H1 (cell line): ENCODE data around the gene UBE2I. TPM values are rescaled to one million over a fixed set of nuclear protein-coding genes. Genes with fewer than 3 reads are reported as not detected.

Experiments
- CTCF ChIA-PET: fragments of 300-600 bp; sonication (Branson Sonifier 250); formaldehyde crosslinking; loops from one replicate; lab custom pipeline; 2021; ENCODE audit not compliant: partially characterized antibody; lab: Charles Lee
- POLR2A ChIA-PET: fragments of 300-600 bp; sonication (Branson Sonifier 250); formaldehyde crosslinking; loops from one replicate; lab custom pipeline; 2021; ENCODE audit warnings: inconsistent platforms; ENCODE audit not compliant: partially characterized antibody; lab: Charles Lee
- DNase-seq, 2 experiments: peaks; one replicate each; pipeline versions ENCODE4 v3.0.0 to v3.0.0-alpha.2; 2010 to 2022; ENCODE audit warnings: low spot score in 2 of 2, low read depth in 1 of 2, mixed read lengths in 1 of 2
- FAIRE-seq: peaks from 2 replicates; lab custom pipeline; 2011; peaks lifted over from hg19 to GRCh38; lab: Jason Lieb, UNC
- H2AFZ ChIP-seq: 2 replicates; pipeline ENCODE4 v1.8.1; 2012; ENCODE audit warnings: low read length, inconsistent platforms
- H2AK5ac ChIP-seq: 2 replicates; pipeline ENCODE4 v1.6.1; 2013; ENCODE audit warnings: low read depth, low read length
- H2BK120ac ChIP-seq: replicated peaks from 2 replicates; pipeline ENCODE3; 2013; ENCODE audit warnings: low read depth, low read length, inconsistent platforms
- H2BK12ac ChIP-seq: 2 replicates; pipeline ENCODE4 v1.6.1; 2013; ENCODE audit warnings: low read depth, low read length
- H2BK15ac ChIP-seq: 2 replicates; pipeline ENCODE4 v1.6.1; 2013; ENCODE audit warnings: low read length
- H2BK20ac ChIP-seq: 2 replicates; pipeline ENCODE4 v1.6.1; 2013; ENCODE audit warnings: low read length
- H2BK5ac ChIP-seq: 2 replicates; pipeline ENCODE4 v1.6.1; 2013; ENCODE audit warnings: low read depth, low read length
- H3K14ac ChIP-seq: 2 replicates; pipeline ENCODE4 v1.6.1; 2013; ENCODE audit warnings: inconsistent platforms; ENCODE audit not compliant: insufficient read length
- H3K18ac ChIP-seq: 2 replicates; pipeline ENCODE4 v1.6.1; 2013; ENCODE audit warnings: low read length; ENCODE audit errors: extremely low read depth
- H3K23ac ChIP-seq: 2 replicates; pipeline ENCODE4 v1.6.1; 2013; ENCODE audit warnings: inconsistent platforms; ENCODE audit not compliant: insufficient read length
- H3K23me2 ChIP-seq: 2 replicates; pipeline ENCODE4 v1.6.1; 2013; ENCODE audit warnings: low read depth, low read length
- H3K27ac ChIP-seq: 2 replicates; pipeline ENCODE4 v1.6.1; 2011; ENCODE audit warnings: low read depth, low read length, inconsistent platforms
- H3K27me3 ChIP-seq, 4 experiments: replicated peaks in 1 of 4; 1 replicate in 1 of 4; 2 replicates in 3 of 4; pipeline versions ENCODE4 v1.6.1 to v1.8.1; 2011 to 2013; ENCODE audit warnings: low read length in 3 of 4, mild to moderate bottlenecking in 3 of 4, inconsistent platforms in 2 of 4, mixed read lengths in 2 of 4, moderate library complexity in 1 of 4; ENCODE audit not compliant: control insufficient read depth in 3 of 4, insufficient read depth in 3 of 4; ENCODE audit errors: extremely low read depth in 1 of 4
- H3K36me3 ChIP-seq, 4 experiments: 2 replicates each; pipeline versions ENCODE4 v1.6.1 to v1.8.1; 2011 to 2013; ENCODE audit warnings: mild to moderate bottlenecking in 4 of 4, low read length in 3 of 4, moderate library complexity in 2 of 4, control low read depth in 1 of 4, inconsistent platforms in 1 of 4; ENCODE audit not compliant: insufficient read depth in 4 of 4, control insufficient read depth in 2 of 4
- H3K4ac ChIP-seq: replicated peaks from 2 replicates; pipeline ENCODE3; 2013; ENCODE audit warnings: low read length, low read depth, mixed read lengths, inconsistent platforms; ENCODE audit not compliant: insufficient read length
- H3K4me1 ChIP-seq, 4 experiments: replicated peaks in 1 of 4; 1 replicate in 1 of 4; 2 replicates in 3 of 4; pipeline versions ENCODE4 v1.6.1 to v1.8.1; 2011 to 2013; ENCODE audit warnings: low read length in 3 of 4, inconsistent platforms in 2 of 4, mixed read lengths in 1 of 4; ENCODE audit not compliant: insufficient read depth in 4 of 4, control insufficient read depth in 3 of 4
- H3K4me2 ChIP-seq, 2 experiments: 2 replicates each; pipeline versions ENCODE4 v1.6.1 to v1.8.1; 2011 to 2013; ENCODE audit warnings: low read depth in 2 of 2, low read length in 2 of 2, control low read depth in 1 of 2, inconsistent platforms in 1 of 2, mild to moderate bottlenecking in 1 of 2; ENCODE audit not compliant: insufficient read depth in 1 of 2
- H3K4me3 ChIP-seq, 4 experiments: fragments of 200-600, 300-600 bp in 1 of 4; sonication (generic), shearing (Covaris generic), sonication (Bioruptor Twin) in 1 of 4; 2 replicates each; pipeline versions ENCODE4 v1.5.1 to v1.8.1; 2011 to 2016; ENCODE audit warnings: low read length in 4 of 4, low read depth in 3 of 4, control low read depth in 2 of 4, inconsistent platforms in 2 of 4, mild to moderate bottlenecking in 2 of 4, mixed read lengths in 1 of 4, moderate library complexity in 1 of 4; ENCODE audit not compliant: insufficient read depth in 2 of 4; ENCODE audit errors: extremely low read depth in 1 of 4
- H3K56ac ChIP-seq: replicated peaks from 2 replicates; pipeline ENCODE3; 2013; ENCODE audit warnings: low read depth, mild to moderate bottlenecking, mixed read lengths, low read length, inconsistent platforms; ENCODE audit not compliant: insufficient read length
- H3K79me1 ChIP-seq: 2 replicates; pipeline ENCODE4 v1.6.1; 2013; ENCODE audit warnings: low read depth, low read length, control low read depth
- H3K79me2 ChIP-seq, 2 experiments: 2 replicates each; pipeline versions ENCODE4 v1.6.1 to v1.8.1; 2012 to 2013; ENCODE audit warnings: low read length in 2 of 2, mild to moderate bottlenecking in 2 of 2, inconsistent platforms in 1 of 2; ENCODE audit not compliant: insufficient read depth in 2 of 2, control insufficient read depth in 1 of 2
- H3K9ac ChIP-seq, 4 experiments: replicated peaks in 1 of 4; 1 replicate in 1 of 4; 2 replicates in 3 of 4; pipeline versions ENCODE4 v1.6.1 to v1.8.1; 2011 to 2013; ENCODE audit warnings: low read depth in 3 of 4, low read length in 3 of 4, control low read depth in 2 of 4, mild to moderate bottlenecking in 2 of 4, moderate library complexity in 2 of 4, inconsistent platforms in 1 of 4; ENCODE audit errors: extremely low read depth in 1 of 4
- H3K9me3 ChIP-seq, 2 experiments: 2 replicates each; pipeline versions ENCODE4 v1.6.1 to v1.8.1; 2012 to 2013; ENCODE audit warnings: mild to moderate bottlenecking in 2 of 2, moderate library complexity in 2 of 2, control low read depth in 1 of 2, inconsistent platforms in 1 of 2, low read depth in 1 of 2, low read length in 1 of 2, mixed read lengths in 1 of 2; ENCODE audit not compliant: insufficient read depth in 2 of 2
- H4K20me1 ChIP-seq, 2 experiments: replicated peaks in 1 of 2; 2 replicates each; pipeline versions ENCODE3 to v1.8.1; 2011 to 2013; ENCODE audit warnings: inconsistent platforms in 2 of 2, low read length in 2 of 2, mild to moderate bottlenecking in 1 of 2; ENCODE audit not compliant: insufficient read depth in 2 of 2, control insufficient read depth in 1 of 2
- H4K5ac ChIP-seq: 2 replicates; pipeline ENCODE4 v1.6.1; 2013; ENCODE audit warnings: low read length, low read depth, mixed read lengths, inconsistent platforms; ENCODE audit not compliant: insufficient read length
- H4K8ac ChIP-seq: 2 replicates; pipeline ENCODE4 v1.8.0; 2013; ENCODE audit warnings: mild to moderate bottlenecking, moderate library complexity, low read length, inconsistent platforms; ENCODE audit not compliant: insufficient read depth; ENCODE audit errors: extremely low read depth
- H4K91ac ChIP-seq: replicated peaks from 2 replicates; pipeline ENCODE3; 2013; ENCODE audit warnings: low read length, mixed read lengths, inconsistent platforms; ENCODE audit not compliant: insufficient read length
- BCL11A ChIP-seq, 2 experiments: IDR thresholded peaks; one replicate each; pipeline ENCODE4 v1.6.1; 2011; ENCODE audit warnings: low read depth in 2 of 2, low read length in 2 of 2, mild to moderate bottlenecking in 2 of 2
- CEBPB ChIP-seq: IDR thresholded peaks from 2 replicates; pipeline ENCODE4 v1.6.1; 2012; ENCODE audit warnings: low read depth, low read length
- CHD2 ChIP-seq: IDR thresholded peaks from 2 replicates; pipeline ENCODE4 v1.6.1; 2012; ENCODE audit warnings: low read length, improper control_type of control experiment
- EGR1 ChIP-seq: IDR thresholded peaks from 2 replicates; pipeline ENCODE4 v1.6.1; 2011; ENCODE audit warnings: low read depth, low read length, borderline replicate concordance
- RAD21 ChIP-seq, 2 experiments: IDR thresholded peaks in 1 of 2; conservative IDR thresholded peaks in 1 of 2; 2 replicates each; pipeline ENCODE4 v1.6.1; 2011; ENCODE audit warnings: low read depth in 2 of 2, low read length in 2 of 2, improper control_type of control experiment in 1 of 2, inconsistent platforms in 1 of 2, mild to moderate bottlenecking in 1 of 2, moderate library complexity in 1 of 2
- WGBS, 2 experiments: shearing (Covaris generic) in 1 of 2; methylation state at CpG; one replicate each; pipeline versions ENCODE4 v1.1.6 to v1.1.7; 2013 to 2015; ENCODE audit warnings: low lambda C conversion rate in 2 of 2, mixed read lengths in 2 of 2, inconsistent platforms in 1 of 2, low coverage in 1 of 2, missing lambda C conversion rate in 1 of 2; ENCODE audit not compliant: insufficient replicate concordance in 2 of 2, insufficient coverage in 1 of 2, insufficient read length in 1 of 2; ENCODE audit errors: extremely low coverage in 1 of 2, missing lambda C conversion rate in 1 of 2; 5-methylcytosine and 5-hydroxymethylcytosine counted together
- polyA plus RNA-seq, 7 experiments: library from polyadenylated mRNA; depleted of rRNA in 3 of 7; stranded (reverse) in 5 of 7; unstranded in 2 of 7; fragments of >200 nt in 5 of 7; fragments of 200-250 nt in 2 of 7; gene quantifications; 1 replicate in 5 of 7; 2 replicates in 1 of 7; 4 replicates in 1 of 7; pipeline versions ENCODE4 v1.2.1 to v1.2.3, GENCODE V29; 2011 to 2013; ENCODE audit warnings: missing spikeins in 2 of 7, mixed read lengths in 2 of 7
- total RNA-seq: library from RNA; stranded (reverse); fragmentation: NEBNext Ultra II Directional; extraction: Animal tissue kit (Norgen Biotek cat#: 25700); gene quantifications from 2 replicates; pipeline ENCODE4 v1.2.1, GENCODE V29; 2021
- TF ChIP-seq, protein P1 (sequence below), 3 experiments: IDR thresholded peaks; 1 replicate in 2 of 3; 2 replicates in 1 of 3; pipeline versions ENCODE4 v1.5.1 to v1.6.1; 2011; ENCODE audit warnings: low read length in 3 of 3, mild to moderate bottlenecking in 3 of 3, inconsistent platforms in 2 of 3, low read depth in 1 of 3, moderate library complexity in 1 of 3; ENCODE audit not compliant: insufficient read depth in 1 of 3; ENCODE audit errors: control extremely low read depth in 1 of 3

Gene UBE2I
- total and polyA plus RNA-seq, 2 of the 8 experiments (the other 6 are each of a cell fraction or from before 2014, with no cell fraction given) = 148 to 268 TPM

- WGBS, 2 experiments = 45% methylated on average over 17 of the region's 30 CpGs; no CpG with 5 or more reads in 1 of the 2 experiments
- peaks cover 0 to 10% (median 4%) of the 10 kb centered on the region in 4 experiments; a peak in 4 of 7 replicates for H3K4me1 ChIP-seq
Observed at GRCh38 chr16:1338119-1338730, 28.8 kb downstream of the UBE2I start.

More at GRCh38 chr16:1338119-1338730, 28.8 kb downstream of the UBE2I start:
- H3K23me2 ChIP-seq = peaks cover 2% of the 10 kb centered on the region; the same call in 1 of the 2 replicates
- TF ChIP-seq RAD21 (IDR thresholded peaks at IDR 0.05 in 1 of 2, conservative IDR thresholded peaks at IDR 0.05 in 1 of 2; ENCODE audit: low read depth in 2 of 2, low read length in 2 of 2) (peak in 1 of 2 experiments; percentile 19; a peak in 1 of 4 replicates), CEBPB (no peak), BCL11A (IDR thresholded peaks at IDR 0.05; ENCODE audit: low read depth in 2 of 2, low read length in 2 of 2) (no peak), CHD2 (no peak), EGR1 (no peak)
- TF ChIP-seq, protein P1, sequence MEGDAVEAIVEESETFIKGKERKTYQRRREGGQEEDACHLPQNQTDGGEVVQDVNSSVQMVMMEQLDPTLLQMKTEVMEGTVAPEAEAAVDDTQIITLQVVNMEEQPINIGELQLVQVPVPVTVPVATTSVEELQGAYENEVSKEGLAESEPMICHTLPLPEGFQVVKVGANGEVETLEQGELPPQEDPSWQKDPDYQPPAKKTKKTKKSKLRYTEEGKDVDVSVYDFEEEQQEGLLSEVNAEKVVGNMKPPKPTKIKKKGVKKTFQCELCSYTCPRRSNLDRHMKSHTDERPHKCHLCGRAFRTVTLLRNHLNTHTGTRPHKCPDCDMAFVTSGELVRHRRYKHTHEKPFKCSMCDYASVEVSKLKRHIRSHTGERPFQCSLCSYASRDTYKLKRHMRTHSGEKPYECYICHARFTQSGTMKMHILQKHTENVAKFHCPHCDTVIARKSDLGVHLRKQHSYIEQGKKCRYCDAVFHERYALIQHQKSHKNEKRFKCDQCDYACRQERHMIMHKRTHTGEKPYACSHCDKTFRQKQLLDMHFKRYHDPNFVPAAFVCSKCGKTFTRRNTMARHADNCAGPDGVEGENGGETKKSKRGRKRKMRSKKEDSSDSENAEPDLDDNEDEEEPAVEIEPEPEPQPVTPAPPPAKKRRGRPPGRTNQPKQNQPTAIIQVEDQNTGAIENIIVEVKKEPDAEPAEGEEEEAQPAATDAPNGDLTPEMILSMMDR (IDR thresholded peaks at IDR 0.05; ENCODE audit: control extremely low read depth in 1 of 3, insufficient read depth in 1 of 3, low read depth in 1 of 3, low read length in 3 of 3) = peak; percentile 32 to 57 (median 32)
- no peak overlapping the region for H3K18ac ChIP-seq
- H3K56ac ChIP-seq = no peak overlapping the region
- peak overlapping the region; percentile 5; the same call in 1 of the 2 replicates for H4K8ac ChIP-seq
- no peaks in the 10 kb centered on the region for H3K9me3 ChIP-seq
- ChIA-PET POLR2A (interaction anchor here (0.9 to 1.2 kb wide), 2 partner anchors 9 to 12 kb away, joined by 3 to 4 read pairs; no protein-coding TSS in a partner anchor), CTCF (interaction anchor here (0.7 to 5.2 kb wide), 8 partner anchors 9 to 79 kb away, joined by 3 to 43 read pairs (median 3); no protein-coding TSS in a partner anchor)
- no peak overlapping the region for H2AK5ac ChIP-seq
- H4K91ac ChIP-seq = no peak overlapping the region
- H2BK5ac ChIP-seq = no peak overlapping the region
- FAIRE-seq (no peak), DNase-seq (no peak)
- H3K27ac ChIP-seq = no peak overlapping the region
- peaks cover 7 to 21% of the 10 kb centered on the region in 2 experiments for H4K20me1 ChIP-seq
- no peak overlapping the region for H3K23ac ChIP-seq
- no peak overlapping the region for H3K14ac ChIP-seq
- H3K36me3 ChIP-seq = no peaks in the 10 kb centered on the region
- no peak overlapping the region for H3K9ac ChIP-seq
- no peak overlapping the region for H2AFZ ChIP-seq
- H3K27me3 ChIP-seq = peaks cover 16 to 42% (median 30%) of the 10 kb centered on the region in 4 experiments
- no peaks in the 10 kb centered on the region for H3K79me1 ChIP-seq
- no peak overlapping the region for H2BK20ac ChIP-seq
- H3K4me2 ChIP-seq = no peak overlapping the region
- no peaks in the 10 kb centered on the region for H3K79me2 ChIP-seq
- H2BK12ac ChIP-seq = no peak overlapping the region
- no peak overlapping the region for H4K5ac ChIP-seq
- H2BK15ac ChIP-seq = no peak overlapping the region
- H3K4me3 ChIP-seq = no peak overlapping the region
- H3K4ac ChIP-seq = no peak overlapping the region
- no peak overlapping the region for H2BK120ac ChIP-seq
